Measurements from ENCODE around the gene OR14I1. TPM values are rescaled to one million over a fixed set of nuclear protein-coding genes. Genes with fewer than 3 reads are reported as not detected.

OR14I1 gene
- total RNA-seq, result not detected in 2 replicates

DNA sequence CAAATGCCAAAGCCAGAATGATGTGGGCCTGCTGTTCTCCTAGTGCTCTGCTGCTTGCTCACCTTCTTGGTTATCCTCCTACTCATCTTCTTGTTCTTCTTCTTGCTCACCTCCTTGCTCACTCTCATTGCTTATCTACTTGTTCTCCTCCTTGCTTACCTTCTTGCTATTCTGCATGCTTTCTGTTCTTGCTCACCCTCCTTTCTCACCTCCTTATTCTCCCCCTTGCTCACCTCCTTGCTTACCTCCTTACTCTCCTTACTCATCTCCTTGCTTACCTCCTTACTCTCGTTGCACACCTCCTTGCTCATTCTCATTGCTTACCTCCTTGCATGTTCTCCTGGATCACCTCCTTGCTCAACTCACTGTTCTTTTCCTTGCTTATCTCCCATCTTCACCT lies at the start of gene OR14I1:
TSS of gene OR14I1 (minus strand) at position 53 of the 400 bp plus-strand sequence.
- Histone ChIP-seq H3K36me3 (ENCODE audit: insufficient read depth, low read length) (no peaks in the 10 kb centered on the region), H2AFZ (ENCODE audit: low read length) (no peak within 1 kb of the TSS), H3K9me3 (ENCODE audit: low read depth, low read length) (no peaks in the 10 kb centered on the region), H3K27ac (ENCODE audit: low read depth, low read length) (no peak within 1 kb of the TSS), H3K4me3 (ENCODE audit: insufficient read depth, low read length) (no peak within 1 kb of the TSS), H3K27me3 (ENCODE audit: insufficient read depth, low read length) (no peaks in the 10 kb centered on the region), H4K20me1 (ENCODE audit: insufficient read depth, low read length) (no peaks in the 10 kb centered on the region), H3K79me2 (ENCODE audit: insufficient read depth, low read length) (no peaks in the 10 kb centered on the region), H3K4me1 (ENCODE audit: insufficient read depth, low read length) (no peaks in the 10 kb centered on the region), H3K4me2 (ENCODE audit: insufficient read depth, low read length) (no peak within 1 kb of the TSS)
- DNase-seq (ENCODE audit: insufficient read length, low spot score, missing footprints), result no peak
- TF ChIP-seq, protein P1, sequence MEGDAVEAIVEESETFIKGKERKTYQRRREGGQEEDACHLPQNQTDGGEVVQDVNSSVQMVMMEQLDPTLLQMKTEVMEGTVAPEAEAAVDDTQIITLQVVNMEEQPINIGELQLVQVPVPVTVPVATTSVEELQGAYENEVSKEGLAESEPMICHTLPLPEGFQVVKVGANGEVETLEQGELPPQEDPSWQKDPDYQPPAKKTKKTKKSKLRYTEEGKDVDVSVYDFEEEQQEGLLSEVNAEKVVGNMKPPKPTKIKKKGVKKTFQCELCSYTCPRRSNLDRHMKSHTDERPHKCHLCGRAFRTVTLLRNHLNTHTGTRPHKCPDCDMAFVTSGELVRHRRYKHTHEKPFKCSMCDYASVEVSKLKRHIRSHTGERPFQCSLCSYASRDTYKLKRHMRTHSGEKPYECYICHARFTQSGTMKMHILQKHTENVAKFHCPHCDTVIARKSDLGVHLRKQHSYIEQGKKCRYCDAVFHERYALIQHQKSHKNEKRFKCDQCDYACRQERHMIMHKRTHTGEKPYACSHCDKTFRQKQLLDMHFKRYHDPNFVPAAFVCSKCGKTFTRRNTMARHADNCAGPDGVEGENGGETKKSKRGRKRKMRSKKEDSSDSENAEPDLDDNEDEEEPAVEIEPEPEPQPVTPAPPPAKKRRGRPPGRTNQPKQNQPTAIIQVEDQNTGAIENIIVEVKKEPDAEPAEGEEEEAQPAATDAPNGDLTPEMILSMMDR (IDR thresholded peaks at IDR 0.05; ENCODE audit: extremely low read depth, low read depth, low read length), result no peak

DNA sequence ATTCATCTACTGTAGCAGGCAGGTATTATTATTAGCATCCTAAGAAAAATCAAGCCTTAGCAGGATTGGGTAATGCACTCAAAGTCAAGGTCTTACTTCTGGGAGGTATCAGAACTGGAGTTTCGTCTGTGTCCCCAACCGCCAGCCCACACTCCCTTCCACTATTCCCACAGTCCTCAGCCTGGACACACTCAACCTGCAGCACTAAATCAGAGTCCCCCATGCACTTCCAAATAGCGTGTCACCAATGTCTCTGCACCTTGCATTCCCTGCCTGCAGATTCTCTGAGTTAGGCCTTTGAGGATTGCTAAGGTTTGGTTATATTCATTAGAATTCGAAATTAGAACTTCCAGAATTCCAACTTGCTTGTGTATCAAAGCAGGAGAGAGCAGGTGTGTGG lies 49.1 kb upstream of the OR14I1 start:
- Histone ChIP-seq H3K36me3 (ENCODE audit: insufficient read depth, low read length) (no peaks in the 10 kb centered on the region), H3K27ac (ENCODE audit: low read depth, low read length) (no peak overlapping the region), H3K4me1 (ENCODE audit: insufficient read depth, low read length) (no peaks in the 10 kb centered on the region), H3K9me3 (ENCODE audit: low read depth, low read length) (peaks cover 7% of the 10 kb centered on the region), H3K79me2 (ENCODE audit: insufficient read depth, low read length) (no peaks in the 10 kb centered on the region), H3K4me3 (ENCODE audit: insufficient read depth, low read length) (no peak overlapping the region), H3K27me3 (ENCODE audit: insufficient read depth, low read length) (no peaks in the 10 kb centered on the region), H3K4me2 (ENCODE audit: insufficient read depth, low read length) (no peak overlapping the region), H2AFZ (ENCODE audit: low read length) (no peak overlapping the region), H4K20me1 (ENCODE audit: insufficient read depth, low read length) (no peaks in the 10 kb centered on the region)
- TF ChIP-seq, protein P1 (IDR thresholded peaks at IDR 0.05; ENCODE audit: extremely low read depth, low read depth, low read length), result no peak
- DNase-seq (ENCODE audit: insufficient read length, low spot score, missing footprints), result no peak

DNA sequence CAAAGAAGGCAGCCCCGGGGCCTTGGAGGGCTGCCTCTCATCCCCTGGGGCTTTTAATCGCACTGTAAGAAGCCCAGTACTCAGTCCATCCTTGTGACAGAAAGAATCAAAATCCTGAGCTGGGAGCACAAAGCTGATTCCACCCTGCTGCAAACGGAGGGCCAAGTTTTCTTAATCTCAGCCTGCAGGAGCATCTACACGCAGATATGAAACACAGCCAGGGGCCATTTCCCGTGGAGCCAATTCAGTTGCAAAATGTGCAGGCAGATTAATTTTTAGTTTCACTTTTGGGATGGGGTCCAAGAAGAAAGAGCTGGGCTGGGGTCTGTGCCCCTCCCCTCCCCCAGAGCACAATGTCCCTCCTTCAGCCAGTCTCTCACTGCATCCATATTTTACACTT lies 48.6 kb upstream of the OR14I1 start:
- peaks cover 7% of the 10 kb centered on the region for H3K9me3 ChIP-seq (ENCODE audit: low read depth, low read length)
- H3K27ac ChIP-seq (ENCODE audit: low read depth, low read length), result no peak overlapping the region
- H3K4me1 ChIP-seq (ENCODE audit: insufficient read depth, low read length), result no peaks in the 10 kb centered on the region
- H3K27me3 ChIP-seq (ENCODE audit: insufficient read depth, low read length), result no peaks in the 10 kb centered on the region
- no peaks in the 10 kb centered on the region for H3K36me3 ChIP-seq (ENCODE audit: insufficient read depth, low read length)
- no peak overlapping the region for H3K4me2 ChIP-seq (ENCODE audit: insufficient read depth, low read length)
- no peak overlapping the region for H2AFZ ChIP-seq (ENCODE audit: low read length)
- no peak overlapping the region for H3K4me3 ChIP-seq (ENCODE audit: insufficient read depth, low read length)
- TF ChIP-seq, protein P1 (IDR thresholded peaks at IDR 0.05; ENCODE audit: extremely low read depth, low read depth, low read length), result no peak
- DNase-seq (ENCODE audit: insufficient read length, low spot score, missing footprints), result no peak
- H4K20me1 ChIP-seq (ENCODE audit: insufficient read depth, low read length), result no peaks in the 10 kb centered on the region
- no peaks in the 10 kb centered on the region for H3K79me2 ChIP-seq (ENCODE audit: insufficient read depth, low read length)

DNA sequence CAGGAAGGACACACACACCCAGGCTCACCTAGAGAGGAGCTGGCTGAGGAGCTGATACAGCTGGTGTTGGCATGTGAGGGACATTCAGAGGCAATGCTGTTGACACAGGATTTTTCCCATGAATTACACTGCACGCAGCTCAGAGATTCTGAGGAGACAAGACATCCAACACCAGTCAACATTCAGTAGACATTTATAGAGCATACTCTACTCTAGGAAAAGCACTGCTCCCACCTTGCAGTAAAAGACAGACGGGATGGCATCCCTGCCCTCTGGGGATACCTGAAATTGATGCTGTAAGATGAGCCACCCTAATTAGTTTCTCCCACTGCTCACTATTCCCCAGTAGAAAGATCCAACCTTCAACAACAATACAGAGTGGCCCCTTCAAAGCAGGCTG lies 47.9 kb upstream of the OR14I1 start:
- no peak overlapping the region for H3K4me2 ChIP-seq (ENCODE audit: insufficient read depth, low read length)

More for the DNA sequence above, 47.9 kb upstream of the OR14I1 start:
- Histone ChIP-seq H4K20me1 (ENCODE audit: insufficient read depth, low read length) (no peaks in the 10 kb centered on the region), H3K4me3 (ENCODE audit: insufficient read depth, low read length) (no peak overlapping the region), H2AFZ (ENCODE audit: low read length) (no peak overlapping the region), H3K36me3 (ENCODE audit: insufficient read depth, low read length) (no peaks in the 10 kb centered on the region), H3K79me2 (ENCODE audit: insufficient read depth, low read length) (no peaks in the 10 kb centered on the region), H3K9me3 (ENCODE audit: low read depth, low read length) (peaks cover 7% of the 10 kb centered on the region), H3K4me1 (ENCODE audit: insufficient read depth, low read length) (no peaks in the 10 kb centered on the region), H3K27me3 (ENCODE audit: insufficient read depth, low read length) (no peaks in the 10 kb centered on the region), H3K27ac (ENCODE audit: low read depth, low read length) (no peak overlapping the region)
- DNase-seq (ENCODE audit: insufficient read length, low spot score, missing footprints), result no peak
- TF ChIP-seq, protein P1 (IDR thresholded peaks at IDR 0.05; ENCODE audit: extremely low read depth, low read depth, low read length), result no peak

Data from osteoblast (primary cell).